Measurements from ENCODE around the gene GIT2. TPM values are rescaled to one million over a fixed set of nuclear protein-coding genes. Genes with fewer than 3 reads are reported as not detected.

The GIT2 gene
- total RNA-seq, 1 experiment from 2014 or later = 40.0 TPM

DNA sequence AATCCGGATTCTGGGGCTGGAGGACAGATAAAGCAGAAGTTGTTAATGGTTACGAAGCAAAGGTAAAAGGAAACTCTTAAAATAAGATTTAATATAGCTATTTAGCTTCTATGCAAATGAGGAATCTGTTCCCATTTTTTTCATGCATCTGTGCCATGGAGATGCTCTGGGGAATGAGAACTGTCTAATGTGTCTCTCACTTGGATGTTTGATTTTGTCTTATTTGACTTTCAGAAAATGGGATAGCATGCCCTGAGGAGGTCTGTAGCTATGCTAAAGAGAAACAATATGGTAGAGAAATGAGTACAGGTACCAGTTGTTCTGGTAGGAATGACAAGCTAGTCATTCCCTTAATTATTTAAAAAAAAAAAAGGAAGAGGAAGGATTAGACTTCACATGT lies 27.9 kb upstream of the GIT2 start:
- H3K9me3 ChIP-seq (ENCODE audit: control insufficient read depth, insufficient read depth, low read depth, low read length) = no peaks in the 10 kb centered on the region
- ATAC-seq (no peak), DNase-seq (ENCODE audit: low read depth, low spot score) (no peak)
- intact Hi-C loops (cut with micrococcal nuclease; ENCODE audit: unreplicated experiment) = no loop called here
- H3K27ac ChIP-seq (ENCODE audit: low read length) = no peak overlapping the region
- peaks cover 7% of the 10 kb centered on the region for H3K4me1 ChIP-seq (ENCODE audit: control insufficient read depth, insufficient read depth, low read length)
- POLR2A ChIA-PET = interaction anchor here (0.9 kb wide), 1 partner anchor 11 kb away, joined by 4 read pairs; no protein-coding TSS in a partner anchor
- H3K4me3 ChIP-seq (ENCODE audit: low read depth in 2 of 2, low read length in 2 of 2) = no peak overlapping the region
- TF ChIP-seq POLR2AphosphoS5 (IDR thresholded peaks at IDR 0.05; ENCODE audit: low read depth, low read length) (no peak), CTCF (IDR thresholded peaks at IDR 0.05) (no peak), SIN3A (IDR thresholded peaks at IDR 0.05; ENCODE audit: borderline replicate concordance, insufficient read depth, low read depth, low read length) (no peak)
- TF ChIP-seq, protein P1, sequence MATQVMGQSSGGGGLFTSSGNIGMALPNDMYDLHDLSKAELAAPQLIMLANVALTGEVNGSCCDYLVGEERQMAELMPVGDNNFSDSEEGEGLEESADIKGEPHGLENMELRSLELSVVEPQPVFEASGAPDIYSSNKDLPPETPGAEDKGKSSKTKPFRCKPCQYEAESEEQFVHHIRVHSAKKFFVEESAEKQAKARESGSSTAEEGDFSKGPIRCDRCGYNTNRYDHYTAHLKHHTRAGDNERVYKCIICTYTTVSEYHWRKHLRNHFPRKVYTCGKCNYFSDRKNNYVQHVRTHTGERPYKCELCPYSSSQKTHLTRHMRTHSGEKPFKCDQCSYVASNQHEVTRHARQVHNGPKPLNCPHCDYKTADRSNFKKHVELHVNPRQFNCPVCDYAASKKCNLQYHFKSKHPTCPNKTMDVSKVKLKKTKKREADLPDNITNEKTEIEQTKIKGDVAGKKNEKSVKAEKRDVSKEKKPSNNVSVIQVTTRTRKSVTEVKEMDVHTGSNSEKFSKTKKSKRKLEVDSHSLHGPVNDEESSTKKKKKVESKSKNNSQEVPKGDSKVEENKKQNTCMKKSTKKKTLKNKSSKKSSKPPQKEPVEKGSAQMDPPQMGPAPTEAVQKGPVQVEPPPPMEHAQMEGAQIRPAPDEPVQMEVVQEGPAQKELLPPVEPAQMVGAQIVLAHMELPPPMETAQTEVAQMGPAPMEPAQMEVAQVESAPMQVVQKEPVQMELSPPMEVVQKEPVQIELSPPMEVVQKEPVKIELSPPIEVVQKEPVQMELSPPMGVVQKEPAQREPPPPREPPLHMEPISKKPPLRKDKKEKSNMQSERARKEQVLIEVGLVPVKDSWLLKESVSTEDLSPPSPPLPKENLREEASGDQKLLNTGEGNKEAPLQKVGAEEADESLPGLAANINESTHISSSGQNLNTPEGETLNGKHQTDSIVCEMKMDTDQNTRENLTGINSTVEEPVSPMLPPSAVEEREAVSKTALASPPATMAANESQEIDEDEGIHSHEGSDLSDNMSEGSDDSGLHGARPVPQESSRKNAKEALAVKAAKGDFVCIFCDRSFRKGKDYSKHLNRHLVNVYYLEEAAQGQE (IDR thresholded peaks at IDR 0.05; ENCODE audit: insufficient read depth in 1 of 2, low read depth in 2 of 2, low read length in 1 of 2) = no peak
- no peaks in the 10 kb centered on the region for H3K27me3 ChIP-seq (ENCODE audit: control insufficient read depth, insufficient read depth, low read length)
- peaks cover 3% of the 10 kb centered on the region; the same call in 1 of the 2 replicates for H3K36me3 ChIP-seq (ENCODE audit: control insufficient read depth, insufficient read depth, low read length)
- in situ Hi-C loops (cut with HindIII; ENCODE audit: low pct_unique_long_range_greater_than_20kb, low sequenced_read_pairs) = no loop called here
- CTCF ChIA-PET = interaction anchor here (0.7 to 1.7 kb wide), 2 partner anchors 12 to 75 kb away, joined by 3 to 4 read pairs; no protein-coding TSS in a partner anchor
- no TSS peak for BruUV-seq (replicated peaks)

DNA sequence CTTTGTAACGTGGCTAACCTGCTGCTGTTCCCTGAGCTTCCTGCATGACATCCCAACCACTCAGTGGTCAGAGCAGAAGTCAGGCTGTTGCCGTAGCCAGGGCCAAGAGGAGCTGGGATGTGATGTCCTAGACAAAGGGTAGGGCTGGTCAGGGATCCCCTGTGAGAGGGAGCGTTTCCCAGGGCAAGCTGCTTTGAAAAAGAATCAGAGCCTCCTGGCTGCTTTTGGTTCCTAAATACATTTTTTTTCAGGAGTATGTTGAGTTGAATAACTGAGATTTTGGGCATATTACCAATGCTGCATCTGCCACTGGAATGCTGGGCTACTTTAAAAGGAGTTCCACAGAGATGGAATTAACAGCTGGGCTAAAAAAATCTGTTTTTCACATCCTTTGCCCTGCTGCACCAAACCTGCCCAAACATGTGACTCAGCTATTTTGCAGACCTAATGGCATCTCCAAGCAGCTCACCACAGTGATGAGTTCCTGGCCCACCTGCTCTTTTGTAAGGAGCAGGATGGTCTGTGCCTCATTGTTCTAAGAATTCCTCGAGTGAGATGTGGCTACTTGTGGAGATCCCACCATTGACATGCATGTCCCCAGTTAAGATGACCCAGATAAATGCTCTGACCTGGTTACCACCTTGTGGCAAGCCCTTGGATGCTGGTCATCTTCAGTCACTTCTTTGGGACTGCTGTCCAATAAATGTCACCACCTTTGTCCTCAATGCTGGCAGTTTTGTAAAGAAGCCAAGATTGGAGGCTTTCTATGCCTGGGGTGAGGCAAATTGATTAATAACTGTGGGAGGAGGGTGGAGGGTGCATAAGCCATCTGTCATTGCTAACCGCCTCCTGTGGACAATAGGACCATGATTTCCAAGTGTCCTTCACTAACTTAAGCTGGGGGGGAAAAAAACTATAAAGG lies 27.2 kb upstream of the GIT2 start:
- TF ChIP-seq POLR2AphosphoS5 (IDR thresholded peaks at IDR 0.05; ENCODE audit: low read depth, low read length) (no peak), TCF7L2 (IDR thresholded peaks at IDR 0.05; ENCODE audit: low read depth, low read length) (no peak), CTCF (IDR thresholded peaks at IDR 0.05) (no peak), SIN3A (IDR thresholded peaks at IDR 0.05; ENCODE audit: borderline replicate concordance, insufficient read depth, low read depth, low read length) (no peak)
- TF ChIP-seq, protein P1 (IDR thresholded peaks at IDR 0.05; ENCODE audit: insufficient read depth in 1 of 2, low read depth in 2 of 2, low read length in 1 of 2) = no peak
- ATAC-seq (no peak), DNase-seq (ENCODE audit: low read depth, low spot score) (no peak)
- in situ Hi-C loops (cut with HindIII; ENCODE audit: low pct_unique_long_range_greater_than_20kb, low sequenced_read_pairs) (no loop called here), intact Hi-C loops (cut with micrococcal nuclease; ENCODE audit: unreplicated experiment) (no loop called here)
- Histone ChIP-seq H3K36me3 (ENCODE audit: control insufficient read depth, insufficient read depth, low read length) (peaks cover 3% of the 10 kb centered on the region; the same call in 1 of the 2 replicates), H3K9me3 (ENCODE audit: control insufficient read depth, insufficient read depth, low read depth, low read length) (no peaks in the 10 kb centered on the region), H3K27ac (ENCODE audit: low read length) (no peak overlapping the region), H3K4me3 (ENCODE audit: low read depth in 2 of 2, low read length in 2 of 2) (no peak overlapping the region), H3K4me1 (ENCODE audit: control insufficient read depth, insufficient read depth, low read length) (peaks cover 7% of the 10 kb centered on the region), H3K27me3 (ENCODE audit: control insufficient read depth, insufficient read depth, low read length) (no peaks in the 10 kb centered on the region)
- ChIA-PET CTCF (interaction anchor here (0.5 to 1.7 kb wide), 2 partner anchors 11 to 30 kb away, joined by 4 read pairs; no protein-coding TSS in a partner anchor), POLR2A (interaction anchor here (0.9 kb wide), 1 partner anchor 10 kb away, joined by 4 read pairs; no protein-coding TSS in a partner anchor)
- BruUV-seq (replicated peaks) = no TSS peak

Data from Panc1 (cell line).